Keratinocyte (primary cell): Measurements from ENCODE around the gene NT5DC3. TPM values are rescaled to one million over a fixed set of nuclear protein-coding genes. Genes with fewer than 3 reads are reported as not detected.

Experiments used
- DNase-seq: peaks from one replicate; pipeline ENCODE4 v3.0.0-alpha.2; 2011; ENCODE audit warnings: low read depth, missing footprints, low spot score
- FAIRE-seq: peaks from 2 replicates; lab custom pipeline; 2011; peaks lifted over from hg19 to GRCh38; lab: Jason Lieb, UNC
- H2AFZ ChIP-seq: 2 replicates; pipeline ENCODE4 v1.6.0; 2012; ENCODE audit warnings: low read length, control low read depth, inconsistent platforms; ENCODE audit not compliant: control insufficient read depth
- H3K27ac ChIP-seq: 2 replicates; pipeline ENCODE4 v1.5.1; 2011; ENCODE audit warnings: low read length; ENCODE audit not compliant: control insufficient read depth, insufficient read depth
- H3K27me3 ChIP-seq: 3 replicates; pipeline ENCODE4 v1.6.0; 2011; ENCODE audit warnings: low read length; ENCODE audit not compliant: control insufficient read depth, insufficient read depth; ENCODE audit errors: extremely low read depth
- H3K36me3 ChIP-seq, 2 experiments: 2 replicates in 1 of 2; 3 replicates in 1 of 2; pipeline ENCODE4 v1.5.1; 2011; ENCODE audit warnings: low read length in 2 of 2, mild to moderate bottlenecking in 1 of 2; ENCODE audit not compliant: control insufficient read depth in 2 of 2, insufficient read depth in 2 of 2; ENCODE audit errors: extremely low read depth in 1 of 2
- H3K4me1 ChIP-seq: 3 replicates; pipeline ENCODE4 v1.5.1; 2011; ENCODE audit warnings: low read length; ENCODE audit not compliant: control insufficient read depth, insufficient read depth; ENCODE audit errors: extremely low read depth
- H3K4me2 ChIP-seq: 3 replicates; pipeline ENCODE4 v1.6.0; 2011; ENCODE audit warnings: low read depth, low read length; ENCODE audit not compliant: control insufficient read depth, insufficient read depth; ENCODE audit errors: extremely low read depth
- H3K4me3 ChIP-seq, 3 experiments: fragments of 200-600 bp in 1 of 3; sonication (generic) in 1 of 3; 2 replicates in 2 of 3; 3 replicates in 1 of 3; pipeline ENCODE4 v1.5.1; 2011 to 2016; ENCODE audit warnings: low read length in 3 of 3, mild to moderate bottlenecking in 3 of 3, control low read depth in 2 of 3, inconsistent platforms in 1 of 3, low read depth in 1 of 3, mixed read lengths in 1 of 3, mixed run types in 1 of 3, moderate library complexity in 1 of 3; ENCODE audit not compliant: control insufficient read depth in 2 of 3, insufficient read depth in 2 of 3; ENCODE audit errors: extremely low read depth in 1 of 3
- H3K79me2 ChIP-seq: 2 replicates; pipeline ENCODE4 v1.6.0; 2012; ENCODE audit warnings: low read length; ENCODE audit not compliant: control insufficient read depth, insufficient read depth
- H3K9ac ChIP-seq: 3 replicates; pipeline ENCODE4 v1.6.0; 2011; ENCODE audit warnings: low read length; ENCODE audit not compliant: control insufficient read depth, insufficient read depth; ENCODE audit errors: extremely low read depth
- H3K9me1 ChIP-seq: 3 replicates; pipeline ENCODE4 v1.6.0; 2011; ENCODE audit warnings: low read length; ENCODE audit not compliant: control insufficient read depth, insufficient read depth; ENCODE audit errors: extremely low read depth
- H3K9me3 ChIP-seq: 2 replicates; pipeline ENCODE4 v1.5.1; 2012; ENCODE audit warnings: low read depth, low read length; ENCODE audit not compliant: control insufficient read depth
- H4K20me1 ChIP-seq: 3 replicates; pipeline ENCODE4 v1.6.0; 2011; ENCODE audit warnings: low read length; ENCODE audit not compliant: control insufficient read depth, insufficient read depth; ENCODE audit errors: extremely low read depth
- EZH2 ChIP-seq: IDR thresholded peaks from one replicate; pipeline ENCODE4 v1.6.1; 2012; ENCODE audit warnings: inconsistent platforms, mild to moderate bottlenecking, low read length, moderate library complexity
- dilution Hi-C: fragments of 300-500 bp; cut with MboI; formaldehyde crosslinking; loops from one replicate; pipeline ENCODE4 v1.7.0; 2020; ENCODE audit warnings: low sequenced_read_pairs; ENCODE audit not compliant: extremely low pct_ligation_motif_present
- polyA plus RNA-seq, 5 experiments: library from polyadenylated mRNA; depleted of rRNA in 3 of 5; stranded (reverse) in 3 of 5; stranded (forward) in 1 of 5; unstranded in 1 of 5; fragments of >200 nt; gene quantifications; 1 replicate in 1 of 5; 2 replicates in 3 of 5; 3 replicates in 1 of 5; pipeline versions ENCODE4 v1.2.1 to v1.2.3, GENCODE V29; 2011 to 2012; ENCODE audit warnings: missing spikeins in 2 of 5, low read depth in 1 of 5, low replicate concordance in 1 of 5
- TF ChIP-seq, protein P1 (sequence below), 3 experiments: IDR thresholded peaks in 1 of 3; conservative IDR thresholded peaks in 1 of 3; optimal IDR thresholded peaks in 1 of 3; 2 replicates in 2 of 3; 3 replicates in 1 of 3; pipeline versions ENCODE3 to v1.5.1; 2011; ENCODE audit warnings: low read length in 3 of 3, mild to moderate bottlenecking in 3 of 3, moderate library complexity in 2 of 3, control low read depth in 1 of 3, inconsistent platforms in 1 of 3; ENCODE audit not compliant: insufficient read depth in 2 of 3; ENCODE audit errors: extremely low read depth in 1 of 3

The NT5DC3 gene
- polyA plus RNA-seq, 1 donor (not counting 4 experiments of a cell fraction or from before 2014, with no cell fraction given): 12.8 TPM

DNA sequence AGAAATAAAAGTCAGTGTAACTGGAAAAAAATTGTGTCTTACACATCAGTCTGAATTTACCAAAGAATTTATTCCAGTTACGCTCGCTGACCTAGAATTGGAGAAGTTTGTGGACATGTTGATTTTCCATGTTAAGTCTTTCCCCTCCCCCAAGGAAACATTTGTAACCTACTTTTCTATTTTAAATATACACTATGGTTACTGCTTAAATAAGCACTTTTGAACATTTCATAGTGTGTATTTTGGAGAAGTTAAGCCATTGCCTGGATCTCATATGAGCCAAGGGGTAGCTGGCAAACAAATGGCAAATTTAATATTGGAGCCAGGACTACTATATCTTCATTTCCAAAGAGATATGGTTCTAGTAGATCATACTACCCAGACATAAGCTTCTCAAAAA lies 42.9 kb upstream of the NT5DC3 start:
- Histone ChIP-seq H3K4me2 (no peak overlapping the region), H3K4me1 (peaks cover 34% of the 10 kb centered on the region), H3K4me3 (no peak overlapping the region), H3K9ac (no peak overlapping the region), H4K20me1 (no peaks in the 10 kb centered on the region), H3K9me3 (no peaks in the 10 kb centered on the region), H2AFZ (no peak overlapping the region), H3K27ac (no peak overlapping the region), H3K9me1 (no peaks in the 10 kb centered on the region), H3K79me2 (no peaks in the 10 kb centered on the region), H3K27me3 (no peaks in the 10 kb centered on the region), H3K36me3 (no peaks in the 10 kb centered on the region)
- TF ChIP-seq, protein P1, sequence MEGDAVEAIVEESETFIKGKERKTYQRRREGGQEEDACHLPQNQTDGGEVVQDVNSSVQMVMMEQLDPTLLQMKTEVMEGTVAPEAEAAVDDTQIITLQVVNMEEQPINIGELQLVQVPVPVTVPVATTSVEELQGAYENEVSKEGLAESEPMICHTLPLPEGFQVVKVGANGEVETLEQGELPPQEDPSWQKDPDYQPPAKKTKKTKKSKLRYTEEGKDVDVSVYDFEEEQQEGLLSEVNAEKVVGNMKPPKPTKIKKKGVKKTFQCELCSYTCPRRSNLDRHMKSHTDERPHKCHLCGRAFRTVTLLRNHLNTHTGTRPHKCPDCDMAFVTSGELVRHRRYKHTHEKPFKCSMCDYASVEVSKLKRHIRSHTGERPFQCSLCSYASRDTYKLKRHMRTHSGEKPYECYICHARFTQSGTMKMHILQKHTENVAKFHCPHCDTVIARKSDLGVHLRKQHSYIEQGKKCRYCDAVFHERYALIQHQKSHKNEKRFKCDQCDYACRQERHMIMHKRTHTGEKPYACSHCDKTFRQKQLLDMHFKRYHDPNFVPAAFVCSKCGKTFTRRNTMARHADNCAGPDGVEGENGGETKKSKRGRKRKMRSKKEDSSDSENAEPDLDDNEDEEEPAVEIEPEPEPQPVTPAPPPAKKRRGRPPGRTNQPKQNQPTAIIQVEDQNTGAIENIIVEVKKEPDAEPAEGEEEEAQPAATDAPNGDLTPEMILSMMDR (optimal IDR thresholded peaks at IDR 0.05 in 1 of 3, IDR thresholded peaks at IDR 0.05 in 1 of 3, conservative IDR thresholded peaks at IDR 0.05 in 1 of 3; ENCODE audit: extremely low read depth in 1 of 3, insufficient read depth in 2 of 3, low read length in 3 of 3): no peak
- no peak for TF ChIP-seq EZH2
- DNase-seq: no peak
- dilution Hi-C loops: no loop called here
- FAIRE-seq: no peak

DNA sequence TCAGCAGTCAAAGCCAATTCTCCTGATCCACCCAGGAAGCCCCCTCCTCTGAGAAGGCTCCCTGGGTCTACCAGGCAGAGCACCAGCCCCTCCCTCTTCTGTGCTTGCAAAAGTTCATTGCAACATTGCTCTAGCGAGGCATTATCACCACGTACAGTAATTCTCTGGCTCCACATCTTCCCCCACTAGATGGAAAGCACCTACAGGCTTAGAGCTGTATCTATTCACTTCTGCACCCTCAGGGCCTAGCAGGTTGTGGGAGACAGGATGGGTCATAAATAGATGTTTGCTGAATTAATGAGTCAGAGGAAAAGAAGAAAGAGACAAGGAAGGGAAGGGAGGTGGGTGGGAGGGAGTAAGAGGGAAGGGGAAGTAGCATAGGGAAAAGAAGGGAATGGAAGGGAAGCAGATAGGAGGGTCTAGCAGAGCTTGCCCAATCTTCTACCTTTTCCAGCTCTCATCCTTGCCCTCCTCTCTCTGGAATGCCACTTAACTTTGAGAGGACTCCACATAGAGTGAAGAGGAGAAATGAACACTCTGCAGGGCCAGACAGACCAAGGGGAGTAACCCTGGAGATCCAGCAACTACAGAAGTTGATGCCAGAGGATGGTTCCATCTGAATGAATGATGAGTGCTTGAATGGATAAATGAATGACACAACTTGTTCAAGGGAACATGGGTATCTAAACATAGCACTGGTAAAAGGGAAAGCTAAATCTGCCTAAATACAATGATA lies 42.0 kb upstream of the NT5DC3 start:
- H3K4me2 ChIP-seq: peak overlapping the region; percentile 47
- H3K27me3 ChIP-seq: no peaks in the 10 kb centered on the region
- no peaks in the 10 kb centered on the region for H3K79me2 ChIP-seq
- H3K9me1 ChIP-seq: no peaks in the 10 kb centered on the region
- peak overlapping the region; percentile 49 for H3K27ac ChIP-seq
- H3K4me1 ChIP-seq: peaks cover 34% of the 10 kb centered on the region
- no peak overlapping the region for H2AFZ ChIP-seq
- TF ChIP-seq EZH2: no peak
- TF ChIP-seq, protein P1 (optimal IDR thresholded peaks at IDR 0.05 in 1 of 3, IDR thresholded peaks at IDR 0.05 in 1 of 3, conservative IDR thresholded peaks at IDR 0.05 in 1 of 3; ENCODE audit: extremely low read depth in 1 of 3, insufficient read depth in 2 of 3, low read length in 3 of 3): peak in 1 of 3 experiments; percentile 9
- no peak overlapping the region for H3K4me3 ChIP-seq
- no peaks in the 10 kb centered on the region for H3K36me3 ChIP-seq
- DNase-seq: no peak
- H4K20me1 ChIP-seq: no peaks in the 10 kb centered on the region
- H3K9ac ChIP-seq: no peak overlapping the region
- FAIRE-seq: peak; percentile 74
- H3K9me3 ChIP-seq: no peaks in the 10 kb centered on the region
- dilution Hi-C loops: no loop called here
